22Rv1 (cell line): ENCODE measurements around the gene RBSN.

Source experiments
- H3K27ac ChIP-seq: fragments of 450-650 bp; 2 replicates; pipeline ENCODE4 v1.5.1; 2017
- ZFX ChIP-seq: fragments of 450-650 bp; IDR thresholded peaks from 2 replicates; pipeline ENCODE4 v1.6.1; 2017; ENCODE audit warnings: antibody characterized with exemption, borderline replicate concordance
- TF ChIP-seq, protein P1 (sequence below): fragments of 450-650 bp; IDR thresholded peaks from 2 replicates; pipeline ENCODE4 v1.5.1; 2017; ENCODE audit warnings: mild to moderate bottlenecking

Gene RBSN

DNA sequence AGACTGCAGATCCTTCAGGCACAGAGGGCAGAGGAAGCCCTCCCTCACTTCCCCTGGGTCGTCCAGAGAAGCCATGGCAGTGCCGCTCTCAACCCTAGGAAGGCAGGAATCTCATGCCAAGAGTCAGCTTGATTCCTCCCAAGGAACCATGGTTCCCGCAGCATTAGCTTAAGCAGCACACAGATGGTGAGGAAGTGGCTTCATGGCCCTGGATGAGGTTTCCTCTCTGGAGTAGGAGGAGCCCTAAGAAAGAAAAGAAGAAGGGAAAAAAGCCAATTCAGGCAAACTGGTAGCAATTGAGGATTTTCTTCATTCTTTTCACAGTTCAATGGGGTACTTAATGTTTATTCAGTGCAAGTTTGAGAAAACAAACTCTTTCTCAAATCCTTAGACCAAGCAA, 2.9 kb downstream of the RBSN start:
- no peak overlapping the region for H3K27ac ChIP-seq
- TF ChIP-seq, protein P1, sequence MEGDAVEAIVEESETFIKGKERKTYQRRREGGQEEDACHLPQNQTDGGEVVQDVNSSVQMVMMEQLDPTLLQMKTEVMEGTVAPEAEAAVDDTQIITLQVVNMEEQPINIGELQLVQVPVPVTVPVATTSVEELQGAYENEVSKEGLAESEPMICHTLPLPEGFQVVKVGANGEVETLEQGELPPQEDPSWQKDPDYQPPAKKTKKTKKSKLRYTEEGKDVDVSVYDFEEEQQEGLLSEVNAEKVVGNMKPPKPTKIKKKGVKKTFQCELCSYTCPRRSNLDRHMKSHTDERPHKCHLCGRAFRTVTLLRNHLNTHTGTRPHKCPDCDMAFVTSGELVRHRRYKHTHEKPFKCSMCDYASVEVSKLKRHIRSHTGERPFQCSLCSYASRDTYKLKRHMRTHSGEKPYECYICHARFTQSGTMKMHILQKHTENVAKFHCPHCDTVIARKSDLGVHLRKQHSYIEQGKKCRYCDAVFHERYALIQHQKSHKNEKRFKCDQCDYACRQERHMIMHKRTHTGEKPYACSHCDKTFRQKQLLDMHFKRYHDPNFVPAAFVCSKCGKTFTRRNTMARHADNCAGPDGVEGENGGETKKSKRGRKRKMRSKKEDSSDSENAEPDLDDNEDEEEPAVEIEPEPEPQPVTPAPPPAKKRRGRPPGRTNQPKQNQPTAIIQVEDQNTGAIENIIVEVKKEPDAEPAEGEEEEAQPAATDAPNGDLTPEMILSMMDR, result no peak
- no peak for TF ChIP-seq ZFX

DNA sequence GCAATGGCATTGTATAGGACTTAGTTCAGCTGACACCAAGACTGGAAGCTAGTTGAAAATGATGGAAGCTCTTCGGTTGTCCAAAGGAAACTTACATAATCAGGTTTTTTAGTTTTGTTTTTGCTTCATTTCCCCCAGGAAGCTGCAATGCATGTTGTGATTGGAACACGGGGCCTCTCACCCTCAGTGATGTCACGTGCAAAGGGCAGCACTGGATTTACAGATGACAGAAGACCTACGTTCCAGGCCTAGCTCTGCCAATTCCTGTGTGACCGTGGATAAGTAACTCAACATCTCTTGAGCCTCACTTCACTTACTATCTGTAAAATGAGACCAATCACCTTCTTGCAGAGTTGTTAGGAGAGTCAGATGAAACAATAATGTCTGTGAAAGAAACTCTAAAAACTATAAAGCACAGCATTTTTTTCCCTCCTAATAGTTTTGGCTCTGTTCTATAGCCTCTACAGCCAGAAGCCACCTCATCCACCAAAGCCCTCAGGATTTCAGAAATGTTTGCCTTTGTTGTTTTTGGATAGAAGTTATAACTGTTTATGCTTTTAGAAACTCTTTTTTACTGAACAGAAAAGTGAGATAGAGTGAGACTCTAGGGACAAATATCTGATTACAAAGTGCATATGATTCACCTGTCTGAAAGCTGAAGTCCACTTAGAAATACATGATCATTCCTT, 4.6 kb downstream of the RBSN start:
- H3K27ac ChIP-seq, result no peak overlapping the region
- TF ChIP-seq, protein P1, result no peak
- no peak for TF ChIP-seq ZFX

DNA sequence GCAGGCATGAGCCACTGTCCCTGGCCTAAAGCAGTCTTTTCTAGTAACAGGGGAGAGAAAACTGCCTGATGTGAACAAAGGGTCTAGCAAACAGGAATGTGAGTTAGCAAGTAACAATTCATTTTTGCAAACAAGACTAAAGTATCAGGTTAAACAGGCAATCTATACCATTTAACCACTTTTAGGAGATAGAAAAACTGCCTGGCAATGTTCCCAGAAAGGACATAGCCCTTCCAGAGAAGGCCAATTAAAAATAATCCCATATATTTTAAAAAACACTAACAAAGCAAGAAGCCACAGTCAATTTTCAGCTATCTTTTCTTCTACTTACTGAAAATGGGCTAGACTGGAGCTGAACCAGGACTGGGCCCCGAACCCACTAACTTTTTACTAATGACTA, 6.3 kb downstream of the RBSN start:
- TF ChIP-seq, protein P1, result no peak
- TF ChIP-seq ZFX, result no peak
- no peak overlapping the region for H3K27ac ChIP-seq

DNA sequence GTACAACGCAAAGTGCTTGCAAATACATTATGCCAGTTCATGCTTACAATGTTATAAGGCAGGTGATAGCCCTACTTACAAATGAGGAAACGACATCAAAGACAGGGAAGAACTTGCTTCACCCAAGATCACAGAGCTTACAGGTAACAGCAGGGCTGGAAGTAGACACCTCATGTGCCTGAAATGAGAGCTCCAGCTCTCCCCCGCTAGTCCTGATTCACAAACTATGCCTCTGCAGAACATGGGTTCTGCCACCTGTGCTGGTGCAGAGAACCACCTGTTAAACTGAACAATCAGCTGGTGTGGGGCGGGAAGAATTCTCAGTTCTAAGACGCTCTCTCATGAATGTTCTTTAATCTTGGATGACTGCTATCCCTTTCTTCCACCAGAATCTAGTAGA, 7.4 kb downstream of the RBSN start:
- H3K27ac ChIP-seq, result no peak overlapping the region
- TF ChIP-seq ZFX, result no peak
- TF ChIP-seq, protein P1, result no peak

- no peak overlapping the region for H3K27ac ChIP-seq
- no peak for TF ChIP-seq ZFX
- TF ChIP-seq, protein P1, result no peak
These were observed 9.7 kb downstream of the RBSN start for GRCh38 chr3:15089201-15089600.

DNA sequence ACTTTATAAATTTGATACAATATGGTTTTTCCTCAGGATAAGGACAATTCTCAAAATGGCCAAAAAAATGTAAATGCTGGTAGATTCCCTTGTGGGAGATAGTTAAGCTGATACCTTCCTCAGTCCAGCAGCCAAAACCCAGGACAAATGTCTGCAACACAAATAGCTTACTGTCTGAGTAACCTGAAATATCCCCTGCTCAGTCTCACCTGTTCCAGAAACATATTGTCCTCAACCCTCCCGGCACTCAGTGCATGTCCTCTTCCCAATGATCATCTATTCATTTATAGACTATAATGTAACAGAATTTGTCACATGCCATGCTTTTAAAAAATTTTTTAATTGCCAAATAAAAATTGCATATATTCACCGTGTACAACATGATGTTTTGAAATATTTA, 12.2 kb downstream of the RBSN start:
- H3K27ac ChIP-seq, result no peak overlapping the region
- TF ChIP-seq, protein P1, result no peak
- TF ChIP-seq ZFX, result no peak

DNA sequence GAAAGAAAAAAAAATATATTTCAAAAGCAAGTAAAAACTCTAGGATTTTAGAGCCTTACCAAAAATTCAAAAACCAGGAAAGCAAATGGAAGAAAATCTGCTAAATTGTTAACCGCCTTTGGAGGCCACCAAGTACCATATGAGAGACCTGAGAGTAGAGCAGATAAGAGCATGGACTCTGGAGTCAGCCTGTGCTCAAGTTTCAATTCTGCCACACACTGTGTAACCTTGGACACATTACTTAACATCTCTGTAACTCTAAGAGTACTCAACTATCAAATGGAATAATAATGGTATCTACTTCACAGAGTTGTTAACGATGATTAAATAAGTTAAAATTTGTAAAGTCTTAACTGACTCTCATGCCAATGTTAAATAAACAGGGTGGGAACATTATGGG, 12.7 kb downstream of the RBSN start:
- no peak overlapping the region for H3K27ac ChIP-seq
- TF ChIP-seq ZFX, result no peak
- TF ChIP-seq, protein P1, result no peak
